Measurements from ENCODE around the gene GPHA2. TPM values are rescaled to one million over a fixed set of nuclear protein-coding genes. Genes with fewer than 3 reads are reported as not detected.

Gene GPHA2
- total and polyA plus RNA-seq, 2 of the 13 experiments (the other 11 are each of a cell fraction or from before 2014, with no cell fraction given), result 13.0 to 19.1 TPM

GRCh38 chr11:64913171-64913727 lies 22.4 kb downstream of the GPHA2 start:
- H3K9ac ChIP-seq (ENCODE audit: insufficient read depth, low read depth, low read length), result no peak overlapping the region
- in situ Hi-C loops (cut with HindIII; ENCODE audit: extremely low pct_ligation_motif_present, low pct_unique_long_range_greater_than_20kb), result no loop called here
- H3K27ac ChIP-seq (ENCODE audit: extremely low read length, insufficient read depth, low read length), result no peak overlapping the region
- intact Hi-C loops (cut with micrococcal nuclease; ENCODE audit: unreplicated experiment), result no loop called here
- H3K27me3 ChIP-seq (ENCODE audit: control insufficient read depth in 1 of 2, insufficient read depth in 2 of 2, low read length in 2 of 2), result no peaks in the 10 kb centered on the region; a peak in 1 of 5 replicates
- no peak for ATAC-seq
- TF ChIP-seq ZBTB34 (CRISPR knock-in tag; IDR thresholded peaks at IDR 0.05) (no peak), ZNF563 (CRISPR knock-in tag; IDR thresholded peaks at IDR 0.05) (no peak), ZNF160 (CRISPR knock-in tag; IDR thresholded peaks at IDR 0.05) (no peak), ZBTB42 (CRISPR knock-in tag; IDR thresholded peaks at IDR 0.05) (no peak), SNAPC2 (CRISPR knock-in tag; IDR thresholded peaks at IDR 0.05) (no peak), KDM5A (IDR thresholded peaks at IDR 0.05; ENCODE audit: borderline replicate concordance, low read length) (no peak), SKIL (CRISPR knock-in tag; IDR thresholded peaks at IDR 0.05; ENCODE audit: borderline replicate concordance) (no peak), ZNF12 (CRISPR knock-in tag; IDR thresholded peaks at IDR 0.05) (no peak), SALL2 (CRISPR knock-in tag; IDR thresholded peaks at IDR 0.05) (no peak), SMAD1 (CRISPR knock-in tag; IDR thresholded peaks at IDR 0.05; ENCODE audit: borderline replicate concordance, low read depth) (no peak), TAF15 (IDR thresholded peaks at IDR 0.05; ENCODE audit: low read depth, low read length, poor library complexity, severe bottlenecking) (no peak), CTCF (CRISPR knock-in tag; IDR thresholded peaks at IDR 0.05) (no peak)
- TF ChIP-seq, protein P1, sequence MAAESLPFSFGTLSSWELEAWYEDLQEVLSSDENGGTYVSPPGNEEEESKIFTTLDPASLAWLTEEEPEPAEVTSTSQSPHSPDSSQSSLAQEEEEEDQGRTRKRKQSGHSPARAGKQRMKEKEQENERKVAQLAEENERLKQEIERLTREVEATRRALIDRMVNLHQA (CRISPR knock-in tag; IDR thresholded peaks at IDR 0.05), result no peak
- TF ChIP-seq, protein P2, sequence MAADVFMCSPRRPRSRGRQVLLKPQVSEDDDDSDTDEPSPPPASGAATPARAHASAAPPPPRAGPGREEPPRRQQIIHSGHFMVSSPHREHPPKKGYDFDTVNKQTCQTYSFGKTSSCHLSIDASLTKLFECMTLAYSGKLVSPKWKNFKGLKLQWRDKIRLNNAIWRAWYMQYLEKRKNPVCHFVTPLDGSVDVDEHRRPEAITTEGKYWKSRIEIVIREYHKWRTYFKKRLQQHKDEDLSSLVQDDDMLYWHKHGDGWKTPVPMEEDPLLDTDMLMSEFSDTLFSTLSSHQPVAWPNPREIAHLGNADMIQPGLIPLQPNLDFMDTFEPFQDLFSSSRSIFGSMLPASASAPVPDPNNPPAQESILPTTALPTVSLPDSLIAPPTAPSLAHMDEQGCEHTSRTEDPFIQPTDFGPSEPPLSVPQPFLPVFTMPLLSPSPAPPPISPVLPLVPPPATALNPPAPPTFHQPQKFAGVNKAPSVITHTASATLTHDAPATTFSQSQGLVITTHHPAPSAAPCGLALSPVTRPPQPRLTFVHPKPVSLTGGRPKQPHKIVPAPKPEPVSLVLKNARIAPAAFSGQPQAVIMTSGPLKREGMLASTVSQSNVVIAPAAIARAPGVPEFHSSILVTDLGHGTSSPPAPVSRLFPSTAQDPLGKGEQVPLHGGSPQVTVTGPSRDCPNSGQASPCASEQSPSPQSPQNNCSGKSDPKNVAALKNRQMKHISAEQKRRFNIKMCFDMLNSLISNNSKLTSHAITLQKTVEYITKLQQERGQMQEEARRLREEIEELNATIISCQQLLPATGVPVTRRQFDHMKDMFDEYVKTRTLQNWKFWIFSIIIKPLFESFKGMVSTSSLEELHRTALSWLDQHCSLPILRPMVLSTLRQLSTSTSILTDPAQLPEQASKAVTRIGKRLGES (CRISPR knock-in tag; IDR thresholded peaks at IDR 0.05; ENCODE audit: borderline replicate concordance), result no peak
- no peak for FAIRE-seq
- DNase-seq (ENCODE audit: low spot score), result no peak
- peaks cover 15% of the 10 kb centered on the region for H3K4me1 ChIP-seq (ENCODE audit: insufficient read depth, low read length)
- no peak overlapping the region for H2AFZ ChIP-seq (ENCODE audit: low read length)
- ChIA-PET POLR2A (no interaction called here), CTCF (ENCODE audit: low intra/inter-chr PET ratio, low total read pairs) (no interaction called here)
- H4K20me1 ChIP-seq (ENCODE audit: insufficient read depth, low read length), result peaks cover 5% of the 10 kb centered on the region; the same call in 1 of the 2 replicates
- no peak overlapping the region for H3K4me3 ChIP-seq (replicated peaks in 1 of 3; ENCODE audit: insufficient read depth in 1 of 3, low read depth in 2 of 3, low read length in 3 of 3)
- no TSS peak for BruUV-seq (replicated peaks)
- peaks cover 15% of the 10 kb centered on the region for H3K79me2 ChIP-seq (ENCODE audit: insufficient read depth, low read length)
- peaks cover 36 to 45% of the 10 kb centered on the region in 2 experiments; a peak in 4 of 5 replicates for H3K36me3 ChIP-seq (replicated peaks in 1 of 2; ENCODE audit: control insufficient read depth in 1 of 2, insufficient read depth in 2 of 2, low read length in 2 of 2)
- WGBS (ENCODE audit: low lambda C conversion rate), result 93% methylated on average over 6 of the region's 18 CpGs
- H3K4me2 ChIP-seq (ENCODE audit: low read depth, low read length), result no peak overlapping the region
- no peaks in the 10 kb centered on the region for H3K9me3 ChIP-seq (ENCODE audit: low read length)

All from HepG2 (cell line).